GM15510 (cell line): ENCODE results near the gene HNF1B.

ENCODE experiments used
- POLR2A ChIP-seq: IDR thresholded peaks from 3 replicates; pipeline ENCODE4 v1.6.1; 2011; ENCODE audit warnings: borderline replicate concordance; ENCODE audit not compliant: insufficient read length; ENCODE audit errors: extremely low read depth

The HNF1B gene

GRCh38 chr17:37678036-37678435, 66.8 kb downstream of the HNF1B start:
- TF ChIP-seq POLR2A = no peak

GRCh38 chr17:37677021-37677420, 67.8 kb downstream of the HNF1B start:
- TF ChIP-seq POLR2A = no peak

GRCh38 chr17:37676115-37676925, 68.5 kb downstream of the HNF1B start:
- no peak for TF ChIP-seq POLR2A

- TF ChIP-seq POLR2A = no peak
These were observed 70.3 kb downstream of the HNF1B start for GRCh38 chr17:37674511-37674910.

- no peak for TF ChIP-seq POLR2A
These were observed 71.5 kb downstream of the HNF1B start for GRCh38 chr17:37673386-37673785.

GRCh38 chr17:37672548-37673078, 72.2 kb downstream of the HNF1B start:
- TF ChIP-seq POLR2A = no peak

- no peak for TF ChIP-seq POLR2A
These were observed 72.9 kb downstream of the HNF1B start for GRCh38 chr17:37671824-37672547.

GRCh38 chr17:37671028-37671823, 73.6 kb downstream of the HNF1B start:
- TF ChIP-seq POLR2A = no peak

- no peak for TF ChIP-seq POLR2A
These were observed 77.8 kb downstream of the HNF1B start for GRCh38 chr17:37667039-37667438.

GRCh38 chr17:37664214-37664613, 80.6 kb downstream of the HNF1B start:
- TF ChIP-seq POLR2A = no peak

- no peak for TF ChIP-seq POLR2A
These were observed 82.5 kb downstream of the HNF1B start for GRCh38 chr17:37662353-37662752.

- no peak for TF ChIP-seq POLR2A
These were observed 83.4 kb downstream of the HNF1B start for GRCh38 chr17:37661400-37662014.

- no peak for TF ChIP-seq POLR2A
These were observed 84.9 kb downstream of the HNF1B start for GRCh38 chr17:37659925-37660324.

- no peak for TF ChIP-seq POLR2A
These were observed 87.7 kb downstream of the HNF1B start for GRCh38 chr17:37657202-37657601.
